NT2/D1 (cell line): ENCODE results near the gene FEZ2.

Experiments
- DNase-seq: peaks from one replicate; pipeline ENCODE4 v3.0.0-alpha.2; 2011; ENCODE audit warnings: low read depth, low spot score
- H3K27me3 ChIP-seq: 2 replicates; pipeline ENCODE4 v1.6.0; 2011; ENCODE audit warnings: mild to moderate bottlenecking; ENCODE audit not compliant: insufficient read length, insufficient read depth
- H3K36me3 ChIP-seq: 2 replicates; pipeline ENCODE4 v1.6.1; 2011; ENCODE audit warnings: mild to moderate bottlenecking, low read length, mixed read lengths; ENCODE audit not compliant: insufficient read depth, insufficient read length
- H3K4me1 ChIP-seq: 2 replicates; pipeline ENCODE4 v1.5.1; 2011; ENCODE audit not compliant: insufficient read depth, insufficient read length
- H3K4me3 ChIP-seq: 2 replicates; pipeline ENCODE4 v1.5.1; 2011; ENCODE audit warnings: low read depth; ENCODE audit not compliant: insufficient read length
- H3K9ac ChIP-seq: 2 replicates; pipeline ENCODE4 v1.6.0; 2011; ENCODE audit warnings: low read depth; ENCODE audit not compliant: insufficient read length
- H3K9me3 ChIP-seq: 2 replicates; pipeline ENCODE4 v1.5.1; 2011; ENCODE audit warnings: mild to moderate bottlenecking, low read length; ENCODE audit not compliant: insufficient read depth
- SUZ12 ChIP-seq: IDR thresholded peaks from 2 replicates; pipeline ENCODE4 v1.6.1; 2011; ENCODE audit not compliant: insufficient read length, insufficient read depth; ENCODE audit errors: extremely low read depth
- YY1 ChIP-seq: IDR thresholded peaks from 2 replicates; pipeline ENCODE4 v1.6.1; 2011; ENCODE audit not compliant: insufficient read length, insufficient read depth
- ZNF274 ChIP-seq: IDR thresholded peaks from 2 replicates; pipeline ENCODE4 v1.6.1; 2011; ENCODE audit warnings: mild to moderate bottlenecking, low read depth, low read length

FEZ2 gene

GRCh38 chr2:36554531-36554930 is 43.4 kb downstream of the FEZ2 start:
- H3K4me1 ChIP-seq: no peaks in the 10 kb centered on the region
- peaks cover 55% of the 10 kb centered on the region for H3K36me3 ChIP-seq
- no peaks in the 10 kb centered on the region for H3K9me3 ChIP-seq
- H3K27me3 ChIP-seq: no peaks in the 10 kb centered on the region
- no peak for DNase-seq
- no peak overlapping the region for H3K9ac ChIP-seq
- no peak overlapping the region for H3K4me3 ChIP-seq
- TF ChIP-seq SUZ12: no peak
- TF ChIP-seq ZNF274: no peak
- TF ChIP-seq YY1: no peak

GRCh38 chr2:36553683-36554082 is 44.3 kb downstream of the FEZ2 start:
- no peaks in the 10 kb centered on the region for H3K9me3 ChIP-seq
- H3K4me3 ChIP-seq: no peak overlapping the region
- no peaks in the 10 kb centered on the region for H3K4me1 ChIP-seq
- DNase-seq: no peak
- H3K9ac ChIP-seq: no peak overlapping the region
- peaks cover 62% of the 10 kb centered on the region for H3K36me3 ChIP-seq
- TF ChIP-seq SUZ12 (no peak), ZNF274 (no peak), YY1 (no peak)
- H3K27me3 ChIP-seq: no peaks in the 10 kb centered on the region

- H3K4me1 ChIP-seq: no peaks in the 10 kb centered on the region
- H3K27me3 ChIP-seq: no peaks in the 10 kb centered on the region
- H3K36me3 ChIP-seq: peaks cover 85% of the 10 kb centered on the region
- H3K9ac ChIP-seq: no peak overlapping the region
- no peaks in the 10 kb centered on the region for H3K9me3 ChIP-seq
- H3K4me3 ChIP-seq: no peak overlapping the region
- no peak for DNase-seq
- TF ChIP-seq SUZ12 (no peak), ZNF274 (no peak), YY1 (no peak)
These were observed 48.0 kb downstream of the FEZ2 start for GRCh38 chr2:36550006-36550405.

- Histone ChIP-seq H3K36me3 (peaks cover 85% of the 10 kb centered on the region), H3K4me3 (no peak overlapping the region), H3K9ac (no peak overlapping the region), H3K27me3 (no peaks in the 10 kb centered on the region), H3K4me1 (no peaks in the 10 kb centered on the region), H3K9me3 (no peaks in the 10 kb centered on the region)
- no peak for DNase-seq
- no peak for TF ChIP-seq SUZ12
- TF ChIP-seq ZNF274: no peak
- no peak for TF ChIP-seq YY1
These were observed 48.8 kb downstream of the FEZ2 start for GRCh38 chr2:36549165-36549574.

- H3K9me3 ChIP-seq: no peaks in the 10 kb centered on the region
- no peak for DNase-seq
- H3K36me3 ChIP-seq: peaks cover 87% of the 10 kb centered on the region
- no peak overlapping the region for H3K9ac ChIP-seq
- no peaks in the 10 kb centered on the region for H3K27me3 ChIP-seq
- no peak for TF ChIP-seq SUZ12
- no peak for TF ChIP-seq ZNF274
- no peak overlapping the region for H3K4me3 ChIP-seq
- H3K4me1 ChIP-seq: no peaks in the 10 kb centered on the region
These were observed 50.1 kb downstream of the FEZ2 start for GRCh38 chr2:36547906-36548305.

- Histone ChIP-seq H3K4me1 (no peaks in the 10 kb centered on the region), H3K4me3 (no peak overlapping the region), H3K9me3 (no peaks in the 10 kb centered on the region), H3K27me3 (no peaks in the 10 kb centered on the region), H3K9ac (no peak overlapping the region), H3K36me3 (peaks cover 87% of the 10 kb centered on the region)
- TF ChIP-seq YY1: no peak
- TF ChIP-seq ZNF274: no peak
- TF ChIP-seq SUZ12: no peak
- DNase-seq: no peak
These were observed 52.0 kb downstream of the FEZ2 start for GRCh38 chr2:36545871-36546416.

GRCh38 chr2:36544638-36545338 is 53.2 kb downstream of the FEZ2 start:
- TF ChIP-seq ZNF274: no peak
- TF ChIP-seq SUZ12: no peak
- no peak for TF ChIP-seq YY1
- Histone ChIP-seq H3K27me3 (no peaks in the 10 kb centered on the region), H3K9ac (no peak overlapping the region), H3K4me1 (no peaks in the 10 kb centered on the region), H3K36me3 (peaks cover 77% of the 10 kb centered on the region), H3K4me3 (no peak overlapping the region), H3K9me3 (no peaks in the 10 kb centered on the region)
- no peak for DNase-seq
